Measurements from ENCODE around the gene CLGN.

DNA sequence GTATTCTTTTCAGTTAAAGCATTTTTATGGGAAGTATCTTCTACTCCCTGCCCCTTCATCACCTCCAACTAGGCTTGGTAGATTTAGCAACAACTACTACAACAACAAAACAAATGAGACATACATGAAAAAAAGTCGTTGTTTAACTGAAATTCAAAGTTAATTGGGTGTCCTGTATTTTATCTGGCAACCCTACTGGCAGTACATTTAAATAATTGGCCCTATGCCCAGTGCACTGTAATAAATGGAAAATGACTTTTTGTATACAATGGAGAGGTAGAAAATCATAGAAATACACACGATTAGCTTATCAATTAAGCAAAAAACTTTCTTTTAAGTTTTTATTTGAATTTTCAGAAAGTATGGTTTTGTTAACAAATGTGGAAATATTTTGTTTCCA lies 21.4 kb upstream of the CLGN start:
- TF ChIP-seq CTCF (IDR thresholded peaks at IDR 0.05) (no peak), POLR2A (IDR thresholded peaks at IDR 0.05) (no peak)

Data from right lobe of liver (tissue), 4 donors.